T-cell (primary cell): ENCODE measurements around the gene RAP1GAP2. TPM values are rescaled to one million over a fixed set of nuclear protein-coding genes. Genes with fewer than 3 reads are reported as not detected.

Experiments
- ATAC-seq, 4 experiments: fragments of 200-7000 bp in 3 of 4; fragments of 150-1000 bp in 1 of 4; cut with Tn5 transposase; replicated peaks in 1 of 4; 1 replicate in 3 of 4; 2 replicates in 1 of 4; pipeline ENCODE4 v1.10.0; 2021; ENCODE audit warnings: moderate library complexity in 3 of 4, mild to moderate bottlenecking in 2 of 4, moderate number of reproducible peaks in 1 of 4
- CTCF ChIA-PET, 2 donors: fragments of 300-600 bp; sonication (Branson Sonifier 250); formaldehyde crosslinking; loops; one replicate each; lab custom pipeline; 2022; ENCODE audit warnings: antibody characterized with exemption in 2 of 2; lab: Charles Lee
- POLR2A ChIA-PET, 2 donors: fragments of 300-600 bp; sonication (Branson Sonifier 250); formaldehyde crosslinking; loops; one replicate each; lab custom pipeline; 2022; ENCODE audit warnings: antibody characterized with exemption in 2 of 2; lab: Charles Lee
- DNase-seq, 35 experiments: peaks; one replicate each; pipeline versions ENCODE4 v3.0.0 to v3.0.0-alpha.2; 2013 to 2023
- H3K27ac ChIP-seq: one replicate; pipeline ENCODE4 v1.5.1; 2013; ENCODE audit warnings: low read length
- H3K27me3 ChIP-seq, 2 experiments: replicated peaks in 1 of 2; 1 replicate in 1 of 2; 2 replicates in 1 of 2; pipeline versions ENCODE4 v1.6.1 to v1.7.0; 2013; ENCODE audit warnings: low read length in 1 of 2, mixed read lengths in 1 of 2; ENCODE audit not compliant: control insufficient read depth in 2 of 2, insufficient read depth in 2 of 2; ENCODE audit errors: extremely low read depth in 1 of 2
- H3K36me3 ChIP-seq, 2 donors: 1 replicate in 1 of 2; 2 replicates in 1 of 2; pipeline versions ENCODE4 v1.6.1 to v1.7.0; 2013; ENCODE audit warnings: low read length in 1 of 2; ENCODE audit not compliant: control insufficient read depth in 2 of 2, insufficient read depth in 1 of 2; ENCODE audit errors: extremely low read depth in 1 of 2
- H3K4me1 ChIP-seq, 2 experiments: 1 replicate in 1 of 2; 2 replicates in 1 of 2; pipeline versions ENCODE4 v1.6.1 to v1.7.0; 2013; ENCODE audit warnings: low read length in 2 of 2, mixed read lengths in 1 of 2; ENCODE audit not compliant: insufficient read depth in 2 of 2, control insufficient read depth in 1 of 2; ENCODE audit errors: extremely low read depth in 1 of 2
- H3K4me3 ChIP-seq, 2 donors: 1 replicate in 1 of 2; 2 replicates in 1 of 2; pipeline versions ENCODE4 v1.5.1 to v1.7.0; 2013; ENCODE audit warnings: mild to moderate bottlenecking in 2 of 2, low read length in 1 of 2, moderate library complexity in 1 of 2; ENCODE audit not compliant: control insufficient read depth in 1 of 2; ENCODE audit errors: extremely low read depth in 1 of 2
- H3K9me3 ChIP-seq: 2 replicates; pipeline ENCODE4 v1.7.0; 2013
- H3K27ac Mint-ChIP-seq, 2 donors: one replicate each; pipeline ENCODE4 v1.8.0; 2020 to 2021; ENCODE audit warnings: mild to moderate bottlenecking in 2 of 2, mixed read lengths in 2 of 2
- H3K27me3 Mint-ChIP-seq, 2 donors: one replicate each; pipeline ENCODE4 v1.8.0; 2021 to 2022; ENCODE audit warnings: mixed read lengths in 2 of 2
- H3K36me3 Mint-ChIP-seq: one replicate; pipeline ENCODE4 v1.8.0; 2021; ENCODE audit warnings: mixed read lengths
- H3K4me1 Mint-ChIP-seq, 3 donors: one replicate each; pipeline ENCODE4 v1.8.0; 2020 to 2022; ENCODE audit warnings: mixed read lengths in 3 of 3, mild to moderate bottlenecking in 1 of 3
- H3K4me3 Mint-ChIP-seq, 3 donors: one replicate each; pipeline ENCODE4 v1.8.0; 2020 to 2022; ENCODE audit warnings: mild to moderate bottlenecking in 3 of 3, mixed read lengths in 3 of 3, moderate library complexity in 3 of 3
- H3K9me3 Mint-ChIP-seq, 3 donors: one replicate each; pipeline ENCODE4 v1.8.0; 2020 to 2022; ENCODE audit warnings: mixed read lengths in 3 of 3
- WGBS: methylation state at CpG from one replicate; pipeline ENCODE4 v1.1.5; 2013; ENCODE audit warnings: missing lambda C conversion rate; ENCODE audit not compliant: insufficient coverage; 5-methylcytosine and 5-hydroxymethylcytosine counted together
- total RNA-seq, 35 experiments: library from RNA in 6 of 35; stranded (reverse) in 6 of 35; fragments of 120-200 nt in 1 of 35; gene quantifications; one replicate each; pipeline versions ENCODE4 v1.2.1 to v1.2.4 and lab custom pipeline; 2013 to 2026

Gene RAP1GAP2
- total RNA-seq, 5 donors from 2014 or later (not counting 1 experiment from before 2014, with no cell fraction given): 8.0 to 77.7 (median 13.3) TPM

DNA sequence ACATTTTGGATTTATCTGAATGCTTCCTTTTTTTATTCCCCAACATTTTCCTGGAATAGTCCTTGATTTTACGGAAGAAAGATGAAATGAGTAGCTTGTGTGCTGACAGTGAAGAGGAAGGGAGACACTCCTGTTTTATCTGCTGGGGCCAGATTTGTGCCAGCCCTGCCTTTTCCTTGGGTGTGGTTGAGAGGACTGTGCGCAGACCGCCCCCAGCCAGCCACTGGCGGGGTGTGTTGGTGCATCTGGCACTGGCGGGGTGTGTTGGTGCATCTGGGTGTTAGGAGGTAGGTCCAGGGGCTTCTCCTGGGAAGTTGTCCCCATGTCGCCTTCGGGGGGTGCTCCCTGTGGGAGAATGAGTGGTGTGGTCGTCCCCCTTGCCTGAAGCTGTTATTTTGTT, 39.5 kb downstream of the RAP1GAP2 start:
- POLR2A ChIA-PET: no interaction called here

DNA sequence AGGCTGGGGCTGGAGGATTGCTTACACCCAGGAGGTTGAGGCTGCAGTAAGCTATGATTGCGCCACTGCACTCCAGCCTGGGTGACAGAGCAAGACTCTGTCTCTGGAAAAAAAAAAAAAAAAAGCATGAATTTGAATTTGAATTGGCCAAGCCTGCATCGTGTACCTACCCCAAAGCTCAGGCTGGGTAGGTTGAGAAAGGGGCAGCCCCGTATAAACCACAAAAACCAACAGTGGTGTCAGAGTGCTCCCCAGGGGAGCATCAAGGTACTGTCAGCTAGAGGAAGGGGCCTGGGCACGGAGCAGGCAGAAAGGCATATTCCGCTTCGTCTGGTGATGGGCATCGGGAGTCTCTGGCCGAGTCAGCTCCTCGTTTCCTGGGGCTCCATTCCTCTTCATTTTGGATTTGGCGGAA, 40.9 kb downstream of the RAP1GAP2 start:
- Histone ChIP-seq H3K36me3 (peaks cover 0 to 12% of the 10 kb centered on the region in 2 donors), H3K9me3 (no peaks in the 10 kb centered on the region), H3K4me1 (peaks cover 0 to 14% of the 10 kb centered on the region in 2 experiments), H3K4me3 (no peak overlapping the region), H3K27me3 (no peaks in the 10 kb centered on the region), H3K27ac (no peak overlapping the region)
- no peak overlapping the region for H3K27ac Mint-ChIP-seq
- DNase-seq (peak in 31 of 35 experiments; percentile 12 to 70 (median 41)), ATAC-seq (peak; percentile 66 to 100 (median 91))
- peaks cover 16% of the 10 kb centered on the region for H3K36me3 Mint-ChIP-seq
- ChIA-PET CTCF (interaction anchor here (0.6 to 1.5 kb wide), 11 partner anchors 10 to 671 kb away, joined by 3 to 10 read pairs (median 4); no protein-coding TSS in a partner anchor), POLR2A (no interaction called here)
- H3K4me3 Mint-ChIP-seq: no peak overlapping the region
- H3K9me3 Mint-ChIP-seq: no peaks in the 10 kb centered on the region
- peaks cover 11 to 15% (median 13%) of the 10 kb centered on the region in 3 donors for H3K4me1 Mint-ChIP-seq
- WGBS: 28% methylated on average over 7 of the region's 10 CpGs
- H3K27me3 Mint-ChIP-seq: no peaks in the 10 kb centered on the region

More for the DNA sequence above, 39.5 kb downstream of the RAP1GAP2 start:
- Histone ChIP-seq H3K4me1 (peaks cover 0 to 18% of the 10 kb centered on the region in 2 experiments), H3K9me3 (no peaks in the 10 kb centered on the region), H3K27ac (no peak overlapping the region), H3K36me3 (peaks cover 0 to 12% of the 10 kb centered on the region in 2 donors), H3K4me3 (no peak overlapping the region), H3K27me3 (no peaks in the 10 kb centered on the region)
- H3K4me1 Mint-ChIP-seq: peaks cover 11 to 15% (median 13%) of the 10 kb centered on the region in 3 donors
- no peak overlapping the region for H3K27ac Mint-ChIP-seq
- H3K9me3 Mint-ChIP-seq: no peaks in the 10 kb centered on the region
- DNase-seq (no peak), ATAC-seq (no peak)
- H3K4me3 Mint-ChIP-seq: no peak overlapping the region
- no peaks in the 10 kb centered on the region for H3K27me3 Mint-ChIP-seq
- WGBS: 100% methylated on average over 3 of the region's 8 CpGs
- H3K36me3 Mint-ChIP-seq: peaks cover 16% of the 10 kb centered on the region
- CTCF ChIA-PET: interaction anchor here in 1 of 2 donors (1.1 kb wide), 1 partner anchor 21 kb away, joined by 3 read pairs; no protein-coding TSS in a partner anchor

DNA sequence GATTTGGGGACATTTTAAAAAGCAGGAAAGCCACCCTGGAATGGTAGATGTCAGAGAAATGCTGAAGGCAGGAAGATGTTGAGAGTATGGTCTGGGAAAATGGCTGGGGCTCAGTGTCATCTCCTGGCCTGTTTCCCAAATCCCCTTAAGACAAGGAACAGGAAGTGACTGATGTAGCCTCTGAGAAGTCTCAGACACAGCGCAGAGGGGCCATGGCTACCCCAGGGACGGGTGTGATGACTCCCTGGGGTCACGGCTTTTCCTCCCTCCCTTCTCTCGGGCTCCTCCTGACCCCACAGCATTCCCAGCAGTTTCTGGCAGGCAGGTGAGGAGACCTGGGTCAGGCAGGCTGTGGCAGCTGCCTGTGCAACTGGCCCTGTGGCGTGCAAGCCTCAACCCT, 45.4 kb downstream of the RAP1GAP2 start:
- POLR2A ChIA-PET: no interaction called here
- WGBS: 89% methylated on average over 3 of the region's 5 CpGs
- Histone ChIP-seq H3K27ac (no peak overlapping the region), H3K4me3 (no peak overlapping the region), H3K4me1 (peaks cover 0 to 9% of the 10 kb centered on the region in 2 experiments), H3K9me3 (no peaks in the 10 kb centered on the region), H3K36me3 (peaks cover 0 to 16% of the 10 kb centered on the region in 2 donors), H3K27me3 (no peaks in the 10 kb centered on the region)
- no peaks in the 10 kb centered on the region for H3K27me3 Mint-ChIP-seq
- DNase-seq: no peak
- peaks cover 7 to 8% (median 7%) of the 10 kb centered on the region in 3 donors for H3K4me1 Mint-ChIP-seq
- no peak overlapping the region for H3K4me3 Mint-ChIP-seq
- H3K36me3 Mint-ChIP-seq: peaks cover 18% of the 10 kb centered on the region
- H3K9me3 Mint-ChIP-seq: no peaks in the 10 kb centered on the region
- CTCF ChIA-PET: no interaction called here
- H3K27ac Mint-ChIP-seq: no peak overlapping the region
- no peak for ATAC-seq

DNA sequence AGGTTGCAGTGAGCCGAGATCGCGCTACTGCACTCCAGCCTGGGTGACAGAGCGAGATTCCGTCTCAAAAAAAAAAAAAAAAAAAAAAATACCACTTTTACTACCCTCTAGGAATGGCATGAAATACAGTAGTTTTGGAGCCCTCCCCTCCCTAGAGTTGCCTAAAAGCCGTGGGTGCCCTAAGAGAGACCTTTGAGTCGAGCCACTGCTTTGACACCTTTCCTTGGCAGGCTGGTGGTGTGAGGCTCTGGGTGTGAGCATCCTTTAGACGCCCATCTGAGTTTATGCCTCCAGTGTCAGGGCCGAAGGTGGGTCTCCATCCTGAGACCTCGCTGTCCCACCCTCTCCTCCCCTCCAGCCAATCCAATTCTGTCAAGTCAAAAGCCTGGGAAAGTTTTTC, 46.2 kb downstream of the RAP1GAP2 start:
- no peaks in the 10 kb centered on the region for H3K9me3 Mint-ChIP-seq
- no peak overlapping the region for H3K27ac Mint-ChIP-seq
- Histone ChIP-seq H3K27ac (no peak overlapping the region), H3K4me1 (peaks cover 1 to 4% of the 10 kb centered on the region in 2 experiments), H3K4me3 (no peak overlapping the region), H3K27me3 (no peaks in the 10 kb centered on the region), H3K36me3 (peaks cover 0 to 13% of the 10 kb centered on the region in 2 donors), H3K9me3 (no peaks in the 10 kb centered on the region)
- ChIA-PET CTCF (no interaction called here), POLR2A (no interaction called here)
- WGBS: no CpG with 5 or more reads among the region's 10 CpGs
- no peak overlapping the region for H3K4me3 Mint-ChIP-seq
- peaks cover 15% of the 10 kb centered on the region for H3K36me3 Mint-ChIP-seq
- H3K27me3 Mint-ChIP-seq: no peaks in the 10 kb centered on the region
- DNase-seq (no peak), ATAC-seq (no peak)
- peaks cover under 1 to 4% (median under 1%) of the 10 kb centered on the region in 3 donors for H3K4me1 Mint-ChIP-seq

DNA sequence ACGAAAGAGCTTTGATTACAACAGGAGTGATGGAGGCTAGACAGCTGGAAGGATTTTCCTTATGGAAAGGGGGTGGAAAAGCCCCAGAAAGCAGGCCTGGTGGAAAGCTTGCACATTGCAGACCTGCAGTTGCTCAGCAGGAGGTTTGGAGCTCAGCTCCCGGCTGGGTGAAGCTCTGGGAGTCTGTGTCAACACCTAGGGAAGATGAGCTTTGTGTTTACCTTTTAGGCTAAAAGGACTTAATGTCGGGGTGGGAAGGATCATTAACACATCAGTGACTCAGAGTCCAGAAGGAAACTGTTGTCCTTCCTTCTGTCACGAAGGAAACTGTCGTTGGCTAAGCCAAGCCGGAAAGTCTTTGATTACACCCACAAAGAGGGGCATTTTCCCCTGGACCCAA, 48.2 kb downstream of the RAP1GAP2 start:
- peaks cover 0 to 7% of the 10 kb centered on the region in 2 experiments for H3K27me3 ChIP-seq

DNA sequence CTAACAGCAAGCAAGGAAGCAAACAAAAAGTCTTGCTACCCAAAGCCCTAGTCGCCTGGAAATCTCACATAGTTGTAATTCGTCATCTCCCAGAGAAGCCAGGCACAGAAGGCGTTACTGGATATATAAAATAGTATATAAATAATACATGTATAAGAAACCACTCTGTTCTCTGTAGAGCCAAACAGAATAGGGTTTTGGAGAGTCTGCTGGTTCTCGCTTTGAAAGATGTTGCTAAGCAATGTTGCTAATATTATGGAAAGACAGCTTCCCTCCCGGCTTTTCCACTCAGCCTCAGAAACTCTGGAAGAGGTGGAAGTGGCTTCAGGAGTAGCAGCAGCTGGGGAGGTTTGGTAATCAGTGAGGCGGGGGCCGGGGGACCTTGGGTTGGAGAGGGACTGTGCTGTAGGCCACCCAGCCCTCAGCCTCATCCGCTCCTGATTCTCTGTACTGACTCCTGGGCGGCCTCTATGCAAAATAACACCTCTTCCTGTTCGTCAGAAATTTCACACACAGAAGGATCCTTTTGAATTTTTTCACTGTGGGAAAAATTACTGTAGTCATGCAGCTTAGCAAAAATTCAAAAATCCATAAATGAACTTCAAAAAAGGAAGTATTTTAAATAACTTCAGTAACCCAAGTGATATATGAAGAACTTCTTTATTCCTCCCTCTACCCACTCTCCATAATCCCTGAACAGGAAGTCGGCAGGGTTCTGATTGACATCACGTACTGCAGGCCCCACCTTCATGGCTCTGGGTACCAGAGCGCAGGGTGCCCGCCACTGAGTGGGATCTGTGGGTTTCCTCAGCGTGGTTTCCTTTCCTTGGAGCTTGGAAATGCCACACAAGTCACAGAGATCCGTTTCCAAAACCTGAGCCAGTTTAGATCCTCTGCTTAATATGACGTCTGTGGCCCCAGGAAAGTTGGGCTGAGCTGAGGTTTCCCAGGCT, 51.4 kb downstream of the RAP1GAP2 start:
- DNase-seq: no peak
- CTCF ChIA-PET: interaction anchor here (0.5 to 1.5 kb wide), 5 partner anchors 33 to 981 kb away, joined by 3 to 6 read pairs (median 3); no protein-coding TSS in a partner anchor
- peak in 1 of 4 experiments; percentile 37 for ATAC-seq

More for the DNA sequence above, 48.2 kb downstream of the RAP1GAP2 start:
- ChIA-PET POLR2A (no interaction called here), CTCF (interaction anchor here (0.7 to 1.1 kb wide), 2 partner anchors 42 to 58 kb away, joined by 3 to 4 read pairs; no protein-coding TSS in a partner anchor)
- Mint-ChIP-seq H3K27me3 (no peaks in the 10 kb centered on the region), H3K4me3 (no peak overlapping the region), H3K27ac (no peak overlapping the region), H3K9me3 (no peaks in the 10 kb centered on the region), H3K36me3 (peaks cover 12% of the 10 kb centered on the region), H3K4me1 (peaks cover 13 to 18% (median 14%) of the 10 kb centered on the region in 3 donors)
- H3K4me1 ChIP-seq: peaks cover 9 to 21% of the 10 kb centered on the region in 2 experiments
- no peak overlapping the region for H3K27ac ChIP-seq
- 92% methylated on average over 3 of the region's 6 CpGs for WGBS
- H3K4me3 ChIP-seq: no peak overlapping the region
- DNase-seq: no peak
- peaks cover 0 to 10% of the 10 kb centered on the region in 2 donors for H3K36me3 ChIP-seq
- ATAC-seq: no peak
- no peaks in the 10 kb centered on the region for H3K9me3 ChIP-seq

More for the DNA sequence above, 51.4 kb downstream of the RAP1GAP2 start:
- Mint-ChIP-seq H3K9me3 (no peaks in the 10 kb centered on the region), H3K27ac (peak overlapping the region in 1 of 2 donors; percentile 22), H3K4me3 (no peak overlapping the region), H3K36me3 (peaks cover 12% of the 10 kb centered on the region), H3K4me1 (peaks cover 15 to 24% (median 18%) of the 10 kb centered on the region in 3 donors), H3K27me3 (peaks cover 0 to 4% of the 10 kb centered on the region in 2 donors)
- H3K4me1 ChIP-seq: peaks cover 9 to 34% of the 10 kb centered on the region in 2 experiments
- peaks cover 0 to 21% of the 10 kb centered on the region in 2 experiments for H3K27me3 ChIP-seq
- peaks cover 0 to 12% of the 10 kb centered on the region in 2 donors for H3K36me3 ChIP-seq
- 47% methylated on average over 5 of the region's 17 CpGs for WGBS
- no peak overlapping the region for H3K27ac ChIP-seq
- no peaks in the 10 kb centered on the region for H3K9me3 ChIP-seq
- POLR2A ChIA-PET: no interaction called here
- H3K4me3 ChIP-seq: no peak overlapping the region
